HepG2 (cell line): Measurements from ENCODE around the gene HINFP. TPM values are rescaled to one million over a fixed set of nuclear protein-coding genes. Genes with fewer than 3 reads are reported as not detected.

Source experiments
- ATF1 ChIP-seq: IDR thresholded peaks from 2 replicates; pipeline ENCODE4 v1.6.1; 2016; ENCODE audit warnings: mild to moderate bottlenecking, control low read depth
- FIP1L1 ChIP-seq: fragments of 200-400 bp; formaldehyde crosslinking; IDR thresholded peaks from 2 replicates; pipeline ENCODE4 v1.6.1; 2018; ENCODE audit warnings: low read depth, mild to moderate bottlenecking, low read length, moderate library complexity, borderline replicate concordance; ENCODE audit not compliant: insufficient read depth
- FOXO1 ChIP-seq: sonication (generic); formaldehyde crosslinking; IDR thresholded peaks from 2 replicates; pipeline ENCODE4 v1.4.0; 2020; ENCODE audit warnings: missing genetic modification reagents
- GLI4 ChIP-seq: sonication (generic); formaldehyde crosslinking; IDR thresholded peaks from 2 replicates; pipeline ENCODE4 v1.5.1; 2020; ENCODE audit warnings: missing genetic modification reagents, mild to moderate bottlenecking, moderate library complexity, borderline replicate concordance
- KLF9 ChIP-seq: IDR thresholded peaks from 2 replicates; pipeline ENCODE4 v1.6.1; 2016; ENCODE audit warnings: low read depth
- NFYC ChIP-seq: IDR thresholded peaks from 2 replicates; pipeline ENCODE4 v1.6.1; 2016; ENCODE audit warnings: missing genetic modification reagents, missing compliant biosample characterization
- RNF2 ChIP-seq: fragments of 450-650 bp; conservative IDR thresholded peaks from 2 replicates; pipeline ENCODE4 v1.6.1; 2016; ENCODE audit warnings: low read depth
- RXRB ChIP-seq: IDR thresholded peaks from 2 replicates; pipeline ENCODE4 v1.6.1; 2016; ENCODE audit warnings: borderline replicate concordance, missing genetic modification reagents, missing compliant biosample characterization
- SALL1 ChIP-seq: sonication (generic); formaldehyde crosslinking; IDR thresholded peaks from 2 replicates; pipeline ENCODE4 v1.8.0; 2022; ENCODE audit warnings: mild to moderate bottlenecking, missing genetic modification reagents
- SETDB1 ChIP-seq: sonication (generic); formaldehyde crosslinking; IDR thresholded peaks from 2 replicates; pipeline ENCODE4 v1.5.1; 2020; ENCODE audit warnings: missing genetic modification reagents, mild to moderate bottlenecking, borderline replicate concordance
- SIN3B ChIP-seq: fragments of 150-350 bp; IDR thresholded peaks from 2 replicates; pipeline ENCODE4 v1.6.1; 2014; ENCODE audit warnings: low read length
- SMYD3 ChIP-seq: sonication (generic); formaldehyde crosslinking; IDR thresholded peaks from 2 replicates; pipeline ENCODE4 v1.8.1; 2023; ENCODE audit warnings: mild to moderate bottlenecking, missing genetic modification reagents
- TSC22D2 ChIP-seq: sonication (generic); formaldehyde crosslinking; IDR thresholded peaks from 2 replicates; pipeline ENCODE4 v1.5.1; 2020; ENCODE audit warnings: missing genetic modification reagents, mild to moderate bottlenecking, borderline replicate concordance
- ZFP90 ChIP-seq: sonication (generic); formaldehyde crosslinking; IDR thresholded peaks from 2 replicates; pipeline ENCODE4 v1.8.0; 2022; ENCODE audit warnings: missing genetic modification reagents, mild to moderate bottlenecking, inconsistent platforms, borderline replicate concordance
- ZNF292 ChIP-seq: sonication (generic); formaldehyde crosslinking; IDR thresholded peaks from 2 replicates; pipeline ENCODE4 v1.8.1; 2022; ENCODE audit warnings: mild to moderate bottlenecking, low read depth, missing genetic modification reagents, borderline replicate concordance
- ZNF468 ChIP-seq: sonication (generic); formaldehyde crosslinking; IDR thresholded peaks from 2 replicates; pipeline ENCODE4 v1.8.0; 2022; ENCODE audit warnings: mild to moderate bottlenecking, moderate library complexity, missing genetic modification reagents
- ZNF703 ChIP-seq: sonication (generic); formaldehyde crosslinking; IDR thresholded peaks from 2 replicates; pipeline ENCODE4 v1.5.1; 2020; ENCODE audit warnings: missing genetic modification reagents, mild to moderate bottlenecking, moderate library complexity, borderline replicate concordance
- ZNF75D ChIP-seq: sonication (generic); formaldehyde crosslinking; IDR thresholded peaks from 2 replicates; pipeline ENCODE4 v1.8.1; 2023; ENCODE audit warnings: missing genetic modification reagents, mild to moderate bottlenecking, borderline replicate concordance
- polyA plus RNA-seq, 8 experiments: library from polyadenylated mRNA; depleted of rRNA in 3 of 8; stranded (reverse) in 7 of 8; unstranded in 1 of 8; fragments of >200 nt; fragmentation: Illumina TruSeq in 4 of 8; extraction: Trizol in 4 of 8; gene quantifications; 2 replicates each; pipeline versions ENCODE4 v1.2.1 to v1.2.3, GENCODE V29; 2011 to 2016; ENCODE audit warnings: low read depth in 4 of 8, missing spikeins in 1 of 8, mixed read lengths in 1 of 8; ENCODE audit not compliant: insufficient read depth in 1 of 8
- total RNA-seq, 5 experiments: library from RNA; depleted of rRNA; stranded (reverse); fragments of >200 nt; fragmentation: Illumina TruSeq; extraction: Trizol; gene quantifications; 2 replicates each; pipeline ENCODE4 v1.2.3, GENCODE V29; 2016; ENCODE audit warnings: low read depth in 1 of 5
- TF ChIP-seq, protein P1 (sequence below): sonication (generic); formaldehyde crosslinking; IDR thresholded peaks from 2 replicates; pipeline ENCODE4 v1.5.0; 2020; ENCODE audit warnings: mild to moderate bottlenecking, low read depth, missing genetic modification reagents, borderline replicate concordance
- TF ChIP-seq, protein P2 (sequence below): IDR thresholded peaks from 2 replicates; pipeline ENCODE4 v1.6.1; 2018; ENCODE audit warnings: missing genetic modification reagents, mild to moderate bottlenecking, missing compliant biosample characterization
- TF ChIP-seq, protein P3 (sequence below): sonication (generic); formaldehyde crosslinking; IDR thresholded peaks from 2 replicates; pipeline ENCODE4 v1.4.0; 2020; ENCODE audit warnings: low read depth, mild to moderate bottlenecking, missing genetic modification reagents
- TF ChIP-seq, protein P4 (sequence below): sonication (generic); formaldehyde crosslinking; IDR thresholded peaks from 2 replicates; pipeline ENCODE4 v1.9.0; 2021; ENCODE audit warnings: missing genetic modification reagents, borderline replicate concordance
- TF ChIP-seq, protein P5 (sequence below): sonication (generic); formaldehyde crosslinking; IDR thresholded peaks from 2 replicates; pipeline ENCODE4 v1.8.0; 2022; ENCODE audit warnings: missing genetic modification reagents, low read depth, mild to moderate bottlenecking, borderline replicate concordance
- TF ChIP-seq, protein P6 (sequence below): sonication (generic); formaldehyde crosslinking; IDR thresholded peaks from 2 replicates; pipeline ENCODE4 v1.4.0; 2020; ENCODE audit warnings: missing genetic modification reagents

HINFP gene
- total and polyA plus RNA-seq, 2 of the 13 experiments (the other 11 are each of a cell fraction or from before 2014, with no cell fraction given), result 15.1 to 21.4 TPM

DNA sequence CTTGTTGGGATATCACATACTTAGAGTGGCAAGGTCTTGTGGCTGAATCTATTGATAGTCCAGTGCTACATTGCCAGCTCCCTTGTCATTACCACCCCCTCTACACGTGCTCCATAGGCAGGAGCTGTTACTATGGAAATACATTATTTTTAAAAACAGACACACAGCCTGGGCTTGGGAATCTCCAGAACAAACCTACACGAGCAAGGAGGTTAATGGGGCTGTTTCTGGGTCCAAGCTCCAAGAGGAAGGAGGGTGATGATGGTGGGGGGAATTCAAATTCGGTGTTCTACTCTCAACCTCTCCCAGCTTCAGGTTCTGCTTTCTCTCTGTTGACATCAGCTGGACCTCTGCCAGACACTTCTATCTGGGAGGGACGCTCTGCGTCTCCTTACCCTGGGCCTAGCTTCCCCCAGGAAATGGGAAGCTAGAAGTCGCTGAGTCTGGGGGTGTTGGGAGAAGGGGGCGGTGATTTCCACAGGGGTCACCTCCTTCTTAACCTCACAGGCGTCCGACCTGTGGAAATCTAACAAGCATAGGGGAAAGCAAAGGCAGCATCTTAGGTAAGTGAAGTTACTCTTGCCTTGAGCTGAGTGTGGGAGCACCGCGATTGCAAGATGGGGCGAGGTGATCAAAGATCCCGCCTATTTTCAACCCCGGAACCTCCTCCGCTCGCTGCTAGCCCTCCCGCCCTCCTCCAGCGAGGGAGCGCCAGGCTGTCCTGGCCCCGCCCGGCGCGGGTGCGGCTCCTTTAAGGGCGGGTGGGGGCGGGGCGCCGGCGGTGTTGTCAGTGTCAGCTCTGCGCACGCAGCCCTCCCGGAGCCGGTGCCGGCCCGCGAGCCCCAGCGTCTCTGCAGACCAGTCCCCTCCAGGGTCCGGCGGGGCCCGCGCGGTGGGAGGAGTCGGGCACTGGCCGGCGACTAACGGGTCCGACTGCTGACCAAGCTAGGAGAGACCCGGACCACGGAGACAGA, 14.5 kb upstream of the HINFP start, which contains the start of gene C2CD2L (continued):
- TF ChIP-seq GLI4 (CRISPR knock-in tag), result no peak
- TF ChIP-seq SETDB1 (CRISPR knock-in tag), result no peak
- TF ChIP-seq ATF1 (CRISPR knock-in tag), result no peak
- TF ChIP-seq RNF2, result no peak
- TF ChIP-seq ZNF292 (CRISPR knock-in tag), result no peak
- TF ChIP-seq, protein P1, sequence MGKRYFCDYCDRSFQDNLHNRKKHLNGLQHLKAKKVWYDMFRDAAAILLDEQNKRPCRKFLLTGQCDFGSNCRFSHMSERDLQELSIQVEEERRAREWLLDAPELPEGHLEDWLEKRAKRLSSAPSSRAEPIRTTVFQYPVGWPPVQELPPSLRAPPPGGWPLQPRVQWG (CRISPR knock-in tag), result no peak
- no peak for TF ChIP-seq SIN3B
- no peak for TF ChIP-seq KLF9
- 0 out of 2 replicates have a peak, but pooled peaks have one; percentile 59 for TF ChIP-seq ZFP90 (CRISPR knock-in tag)
- no peak; the same call in 1 of the 2 replicates for TF ChIP-seq TSC22D2 (CRISPR knock-in tag)
- TF ChIP-seq FOXO1 (CRISPR knock-in tag), result no peak
- no peak for TF ChIP-seq NFYC (CRISPR knock-in tag)
- TF ChIP-seq SALL1 (CRISPR knock-in tag), result peak; percentile 51; the same call in 1 of the 2 replicates
- TF ChIP-seq ZNF468, result no peak
- no peak for TF ChIP-seq RXRB (CRISPR knock-in tag)
- TF ChIP-seq ZNF75D (CRISPR knock-in tag), result no peak
- TF ChIP-seq, protein P2, sequence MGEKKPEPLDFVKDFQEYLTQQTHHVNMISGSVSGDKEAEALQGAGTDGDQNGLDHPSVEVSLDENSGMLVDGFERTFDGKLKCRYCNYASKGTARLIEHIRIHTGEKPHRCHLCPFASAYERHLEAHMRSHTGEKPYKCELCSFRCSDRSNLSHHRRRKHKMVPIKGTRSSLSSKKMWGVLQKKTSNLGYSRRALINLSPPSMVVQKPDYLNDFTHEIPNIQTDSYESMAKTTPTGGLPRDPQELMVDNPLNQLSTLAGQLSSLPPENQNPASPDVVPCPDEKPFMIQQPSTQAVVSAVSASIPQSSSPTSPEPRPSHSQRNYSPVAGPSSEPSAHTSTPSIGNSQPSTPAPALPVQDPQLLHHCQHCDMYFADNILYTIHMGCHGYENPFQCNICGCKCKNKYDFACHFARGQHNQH (CRISPR knock-in tag), result no peak
- TF ChIP-seq, protein P3, sequence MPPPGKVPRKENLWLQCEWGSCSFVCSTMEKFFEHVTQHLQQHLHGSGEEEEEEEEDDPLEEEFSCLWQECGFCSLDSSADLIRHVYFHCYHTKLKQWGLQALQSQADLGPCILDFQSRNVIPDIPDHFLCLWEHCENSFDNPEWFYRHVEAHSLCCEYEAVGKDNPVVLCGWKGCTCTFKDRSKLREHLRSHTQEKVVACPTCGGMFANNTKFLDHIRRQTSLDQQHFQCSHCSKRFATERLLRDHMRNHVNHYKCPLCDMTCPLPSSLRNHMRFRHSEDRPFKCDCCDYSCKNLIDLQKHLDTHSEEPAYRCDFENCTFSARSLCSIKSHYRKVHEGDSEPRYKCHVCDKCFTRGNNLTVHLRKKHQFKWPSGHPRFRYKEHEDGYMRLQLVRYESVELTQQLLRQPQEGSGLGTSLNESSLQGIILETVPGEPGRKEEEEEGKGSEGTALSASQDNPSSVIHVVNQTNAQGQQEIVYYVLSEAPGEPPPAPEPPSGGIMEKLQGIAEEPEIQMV, result peak; percentile 99
- TF ChIP-seq, protein P4, sequence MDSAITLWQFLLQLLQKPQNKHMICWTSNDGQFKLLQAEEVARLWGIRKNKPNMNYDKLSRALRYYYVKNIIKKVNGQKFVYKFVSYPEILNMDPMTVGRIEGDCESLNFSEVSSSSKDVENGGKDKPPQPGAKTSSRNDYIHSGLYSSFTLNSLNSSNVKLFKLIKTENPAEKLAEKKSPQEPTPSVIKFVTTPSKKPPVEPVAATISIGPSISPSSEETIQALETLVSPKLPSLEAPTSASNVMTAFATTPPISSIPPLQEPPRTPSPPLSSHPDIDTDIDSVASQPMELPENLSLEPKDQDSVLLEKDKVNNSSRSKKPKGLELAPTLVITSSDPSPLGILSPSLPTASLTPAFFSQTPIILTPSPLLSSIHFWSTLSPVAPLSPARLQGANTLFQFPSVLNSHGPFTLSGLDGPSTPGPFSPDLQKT (CRISPR knock-in tag), result no peak
- no peak for TF ChIP-seq FIP1L1
- no peak for TF ChIP-seq SMYD3 (CRISPR knock-in tag)
- TF ChIP-seq, protein P5, sequence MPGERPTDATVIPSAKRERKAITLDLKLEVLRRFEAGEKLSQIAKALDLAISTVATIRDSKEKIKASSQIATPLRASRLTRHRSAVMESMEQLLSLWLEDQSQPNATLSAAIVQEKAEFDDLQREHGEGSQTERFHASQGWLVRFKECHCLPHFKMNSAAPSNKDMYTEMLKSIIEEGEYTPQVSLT (CRISPR knock-in tag), result no peak
- TF ChIP-seq ZNF703 (CRISPR knock-in tag), result no peak
- TF ChIP-seq, protein P6, sequence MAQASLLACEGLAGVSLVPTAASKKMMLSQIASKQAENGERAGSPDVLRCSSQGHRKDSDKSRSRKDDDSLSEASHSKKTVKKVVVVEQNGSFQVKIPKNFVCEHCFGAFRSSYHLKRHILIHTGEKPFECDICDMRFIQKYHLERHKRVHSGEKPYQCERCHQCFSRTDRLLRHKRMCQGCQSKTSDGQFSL, result no peak
